Islet precursor cell (in vitro differentiated cells): Measurements from ENCODE around the gene RASA4.
A peak's percentile ranks its signal among the peaks of the same experiment; 100 is the strongest.
"Not testable (repeated sequence)": the region's sequence is repeated elsewhere in the genome, so short reads cannot be mapped to it uniquely, and the experiment has no call there.

Source experiments
- DNase-seq: peaks from one replicate; pipeline ENCODE4 v3.0.0-alpha.2; 2018

RASA4 gene

GRCh38 chr7:102616507-102617125, at the start of gene RASA4:
Gene RASA4, minus strand, starts transcription at chr7:102616756. Its CDS starts 67 bp downstream, at chr7:102616689.
- peak; percentile 50 for DNase-seq

- DNase-seq = not testable (repeated sequence)
Measured at GRCh38 chr7:102664765-102665164, 48.2 kb upstream of the RASA4 start.

GRCh38 chr7:102649924-102650323, 33.4 kb upstream of the RASA4 start, which contains the start of gene SPDYE2B:
Gene SPDYE2B, plus strand, starts transcription at chr7:102650319. Its CDS starts 2,030 bp downstream, at chr7:102652349.
- DNase-seq = not testable (repeated sequence)

DNA sequence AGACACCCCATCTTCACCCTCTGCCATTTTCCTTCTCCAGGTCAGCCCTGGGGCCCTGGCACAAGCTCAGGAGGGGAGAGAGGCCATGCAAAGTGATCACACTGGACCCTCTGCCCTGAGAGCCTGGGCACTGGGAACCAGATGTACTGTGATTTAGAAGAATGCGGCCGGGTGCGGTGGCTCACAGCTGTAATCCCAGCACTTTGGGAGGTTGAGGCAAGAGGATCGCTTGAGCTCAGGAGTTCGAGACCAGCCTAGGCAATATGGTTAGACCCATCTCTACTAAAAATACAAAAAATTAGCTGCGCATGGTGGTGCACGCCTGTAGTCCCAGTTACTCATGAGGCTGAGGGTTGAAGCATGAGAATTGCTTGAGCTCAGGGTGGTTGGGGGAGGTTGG, 31.3 kb upstream of the RASA4 start:
- DNase-seq = not testable (repeated sequence)

DNA sequence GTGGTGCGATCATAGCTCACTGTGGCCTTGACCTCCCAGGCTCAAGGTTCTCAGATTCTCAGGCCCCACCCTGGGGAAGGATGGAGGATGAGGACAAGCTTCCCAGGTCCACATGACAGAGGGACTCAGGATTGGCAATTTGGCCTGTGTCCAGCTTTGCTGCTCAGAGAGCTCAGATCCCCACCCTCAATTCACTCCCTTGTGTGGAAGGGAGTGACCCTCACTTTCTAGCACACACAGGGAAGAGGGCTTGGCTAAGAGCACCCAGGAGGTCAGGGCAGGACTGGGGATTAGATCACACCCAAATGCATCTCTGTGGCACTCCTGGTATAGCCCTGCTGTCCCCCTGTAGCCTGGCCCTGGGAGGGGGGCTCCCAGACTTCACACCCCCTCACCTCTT, 26.8 kb upstream of the RASA4 start:
- not testable (repeated sequence) for DNase-seq

- DNase-seq = not testable (repeated sequence)
Measured at GRCh38 chr7:102642691-102643090, 26.1 kb upstream of the RASA4 start, which contains the start of gene UPK3BL1. Gene UPK3BL1, minus strand, starts transcription at chr7:102642791. Its CDS starts 50 bp downstream, at chr7:102642741.

DNA sequence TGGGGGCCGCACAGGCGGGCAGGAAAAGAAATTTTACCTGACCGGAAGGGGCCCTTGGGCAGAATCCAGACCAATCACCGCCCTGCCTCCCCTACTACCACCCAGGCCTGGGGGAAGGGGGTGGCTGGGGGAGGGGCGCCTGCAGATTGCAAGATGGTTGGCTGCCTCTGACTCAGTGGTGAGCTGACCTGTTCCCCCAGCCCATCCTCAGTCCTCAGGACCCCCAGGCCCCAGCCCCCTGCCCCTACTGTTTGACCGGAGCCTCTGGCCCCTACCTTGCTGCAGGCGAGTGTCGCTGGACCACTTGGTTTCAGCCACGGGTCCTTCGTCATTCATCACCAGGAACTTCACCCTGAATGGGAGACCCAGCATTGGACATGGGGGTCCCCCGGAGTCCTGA, 22.3 kb upstream of the RASA4 start:
- peak; percentile 18 for DNase-seq

GRCh38 chr7:102636956-102637355, 20.4 kb upstream of the RASA4 start:
- not testable (repeated sequence) for DNase-seq

- not testable (repeated sequence) for DNase-seq
Measured at GRCh38 chr7:102635354-102635753, 18.8 kb upstream of the RASA4 start.

DNA sequence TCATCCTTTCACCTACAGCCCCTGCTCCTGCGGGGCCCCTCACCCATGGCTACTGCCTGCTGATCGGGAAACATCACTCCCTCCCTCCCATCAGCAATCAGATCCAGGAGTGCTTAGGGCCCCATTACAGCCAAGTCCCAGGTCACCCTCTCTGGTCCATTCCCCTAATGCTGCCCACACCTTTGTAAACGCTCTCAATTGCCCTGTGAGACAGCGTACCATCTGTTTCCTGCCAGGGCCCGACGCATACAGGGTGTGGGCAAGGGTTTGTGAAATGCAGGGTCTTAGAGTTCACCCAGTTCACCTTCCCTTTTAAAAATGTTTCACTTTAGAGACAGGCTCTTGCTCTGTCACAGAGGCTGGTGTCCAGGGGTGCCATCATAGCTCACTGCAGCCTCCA, 17.7 kb upstream of the RASA4 start:
- DNase-seq = not testable (repeated sequence)

- DNase-seq = not testable (repeated sequence)
Measured at GRCh38 chr7:102630622-102631021, 14.1 kb upstream of the RASA4 start.

- not testable (repeated sequence) for DNase-seq
Measured at GRCh38 chr7:102627271-102627904, 10.8 kb upstream of the RASA4 start.

DNA sequence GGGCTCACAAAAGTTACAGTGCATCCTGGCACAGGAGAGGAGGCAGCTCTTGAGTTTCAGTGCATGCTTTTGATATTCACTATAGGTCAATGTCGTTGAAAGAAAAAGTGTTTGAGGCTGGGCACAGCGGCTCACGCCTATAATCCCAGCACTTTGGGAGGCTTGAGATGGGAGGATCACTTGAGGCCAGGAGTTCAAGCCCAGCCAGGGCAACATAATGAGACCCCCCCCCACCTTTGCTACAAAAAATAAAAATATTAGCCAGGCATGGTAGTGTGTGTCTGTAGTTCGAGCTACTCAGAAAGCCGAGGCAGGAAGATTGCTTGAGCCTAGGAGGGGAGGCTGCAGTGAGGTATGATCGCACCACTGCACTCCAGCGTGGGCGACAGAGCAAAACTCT, 1.6 kb upstream of the RASA4 start:
- DNase-seq = not testable (repeated sequence)

GRCh38 chr7:102615930-102616329, 626 bp downstream of the RASA4 start:
- DNase-seq = not testable (repeated sequence)

DNA sequence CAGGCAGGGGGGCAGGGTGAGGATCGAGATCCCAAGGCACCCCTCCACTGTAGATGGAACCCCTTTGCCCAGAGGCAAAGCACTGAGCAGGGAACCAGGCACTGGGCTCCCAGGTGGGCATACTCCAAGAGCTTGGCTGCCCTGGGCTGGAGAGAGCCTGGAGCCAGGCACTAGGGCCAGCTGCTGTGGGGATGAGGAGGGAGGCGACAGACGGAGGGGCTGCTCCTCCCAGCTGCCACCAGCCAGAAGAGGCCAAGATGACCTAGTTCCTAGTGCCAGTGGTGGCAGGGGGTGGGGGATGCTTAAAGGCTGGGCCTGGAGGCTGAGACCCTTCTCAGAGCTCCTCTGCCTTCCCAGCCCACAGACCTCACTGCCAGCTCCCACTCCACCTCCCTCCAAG, 1.7 kb downstream of the RASA4 start:
- DNase-seq = not testable (repeated sequence)

DNA sequence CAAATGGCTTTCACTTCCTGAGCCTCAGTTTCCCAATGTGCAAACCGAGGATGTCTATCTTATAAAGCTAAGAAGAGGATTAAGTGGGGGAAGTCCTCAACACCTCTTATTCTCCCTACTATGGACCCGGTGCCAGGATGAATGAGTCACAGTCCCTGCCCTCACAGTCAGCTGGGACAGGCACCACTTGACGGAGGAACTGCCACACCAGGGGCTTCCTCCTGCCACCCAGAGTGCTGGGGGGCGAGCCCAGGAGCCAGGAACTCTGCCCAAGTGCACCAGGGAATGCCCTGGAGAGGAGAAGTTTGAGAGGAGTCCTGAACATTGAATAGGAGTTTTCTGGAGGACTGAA, 2.2 kb downstream of the RASA4 start:
- DNase-seq = not testable (repeated sequence)

GRCh38 chr7:102613575-102614345, 2.8 kb downstream of the RASA4 start:
- not testable (repeated sequence) for DNase-seq

GRCh38 chr7:102611675-102612325, 4.8 kb downstream of the RASA4 start:
- peak; percentile 69 for DNase-seq

DNA sequence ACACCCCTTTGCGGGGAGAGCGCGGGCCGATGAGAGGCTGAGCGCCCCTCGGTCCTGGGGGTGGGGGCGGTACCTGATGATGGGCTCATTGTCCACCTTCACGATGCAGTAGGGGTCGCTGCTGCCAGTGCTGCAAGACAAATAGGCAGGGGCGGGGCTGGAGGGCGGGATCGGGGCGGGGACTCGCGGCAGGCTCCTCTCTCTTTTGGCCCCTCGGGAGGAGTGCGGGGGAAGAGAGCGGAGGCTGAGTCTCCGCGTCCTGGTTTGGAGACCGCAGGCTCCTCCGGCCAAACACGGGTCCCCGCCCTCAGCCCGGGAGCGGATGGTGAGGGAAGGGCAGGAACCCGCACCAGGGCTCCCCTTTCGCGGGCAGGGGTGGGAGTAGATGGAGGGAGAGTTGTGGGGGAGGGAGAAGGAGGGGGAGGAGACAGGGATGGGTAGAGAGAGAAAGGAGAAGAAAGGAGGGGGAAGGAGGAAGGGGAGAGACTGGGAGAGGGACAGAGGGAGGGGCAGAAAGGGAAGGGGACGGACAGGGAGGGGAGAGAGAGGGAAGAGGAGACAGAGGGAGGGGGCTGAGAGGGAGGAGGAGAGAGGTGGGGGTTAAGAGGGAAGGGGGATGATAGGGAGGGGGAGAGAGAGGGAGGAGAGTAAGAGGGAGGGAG, 5.4 kb downstream of the RASA4 start:
- not testable (repeated sequence) for DNase-seq

- not testable (repeated sequence) for DNase-seq
Measured at GRCh38 chr7:102610441-102610840, 6.1 kb downstream of the RASA4 start.

DNA sequence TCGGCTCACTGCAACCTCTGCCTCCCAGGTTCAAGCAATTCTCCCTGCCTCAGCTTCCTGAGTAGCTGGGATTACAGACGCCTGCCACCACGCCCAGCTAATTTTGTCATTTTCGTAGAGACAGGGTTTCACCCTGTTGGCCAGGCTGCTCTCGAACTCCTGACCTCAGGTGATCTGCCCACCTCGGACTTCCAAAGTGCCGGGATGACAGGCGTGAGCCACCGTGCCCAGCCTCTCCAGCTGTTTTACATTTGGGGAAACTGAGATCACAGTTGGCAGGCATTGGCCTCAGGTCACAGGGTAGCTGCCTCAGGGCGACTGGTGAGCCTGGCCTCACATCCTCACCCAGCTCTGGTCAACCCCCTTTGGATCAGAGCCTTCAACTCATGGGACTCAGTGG, 6.8 kb downstream of the RASA4 start:
- DNase-seq = not testable (repeated sequence)

DNA sequence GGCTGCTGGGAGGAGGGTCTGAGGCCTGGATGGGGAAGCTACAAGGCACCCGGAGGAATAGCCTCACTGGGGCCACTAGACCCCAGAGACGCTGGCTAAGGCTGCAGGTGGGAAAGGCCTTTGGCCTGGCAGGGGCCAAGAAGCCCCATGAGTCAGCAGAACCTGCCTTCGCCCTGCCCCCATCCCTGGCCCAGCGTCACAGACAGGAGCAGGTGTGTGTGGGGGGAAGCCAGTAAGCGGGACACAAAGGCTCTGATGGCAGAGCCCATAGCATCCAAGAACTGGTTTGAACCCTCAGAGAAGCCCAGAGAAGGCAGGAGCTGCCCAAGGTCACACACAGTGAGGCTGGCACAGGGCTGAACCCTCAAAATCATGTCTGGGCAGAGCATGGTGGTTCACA, 9.7 kb downstream of the RASA4 start:
- not testable (repeated sequence) for DNase-seq
